Muscle layer of colon (tissue), 2 donors: ENCODE data around the gene LHFPL3.

ENCODE experiments used
- H3K27ac ChIP-seq: one replicate; pipeline ENCODE4 v1.7.0; 2013; ENCODE audit warnings: low read depth, mild to moderate bottlenecking, low read length, moderate library complexity
- H3K27me3 ChIP-seq, 2 donors: one replicate each; pipeline ENCODE4 v1.7.0; 2013; ENCODE audit warnings: low read length in 2 of 2, mild to moderate bottlenecking in 2 of 2; ENCODE audit not compliant: insufficient read depth in 2 of 2, control insufficient read depth in 1 of 2
- H3K36me3 ChIP-seq: one replicate; pipeline ENCODE4 v1.7.0; 2013; ENCODE audit warnings: mild to moderate bottlenecking, low read length; ENCODE audit not compliant: insufficient read depth
- H3K4me1 ChIP-seq: one replicate; pipeline ENCODE4 v1.7.0; 2013; ENCODE audit warnings: mild to moderate bottlenecking, low read length; ENCODE audit not compliant: insufficient read depth
- H3K4me3 ChIP-seq, 2 donors: one replicate each; pipeline ENCODE4 v1.7.0; 2013; ENCODE audit warnings: low read length in 2 of 2, low read depth in 1 of 2, mild to moderate bottlenecking in 1 of 2, moderate library complexity in 1 of 2
- H3K9ac ChIP-seq: one replicate; pipeline ENCODE4 v1.7.0; 2013; ENCODE audit warnings: low read length
- H3K9me3 ChIP-seq: one replicate; pipeline ENCODE4 v1.7.0; 2013; ENCODE audit warnings: mild to moderate bottlenecking, low read length
- donor health status: abdominal sarcoma.
- donor health status: Adenocarcinoma of cecum.

LHFPL3 gene

DNA sequence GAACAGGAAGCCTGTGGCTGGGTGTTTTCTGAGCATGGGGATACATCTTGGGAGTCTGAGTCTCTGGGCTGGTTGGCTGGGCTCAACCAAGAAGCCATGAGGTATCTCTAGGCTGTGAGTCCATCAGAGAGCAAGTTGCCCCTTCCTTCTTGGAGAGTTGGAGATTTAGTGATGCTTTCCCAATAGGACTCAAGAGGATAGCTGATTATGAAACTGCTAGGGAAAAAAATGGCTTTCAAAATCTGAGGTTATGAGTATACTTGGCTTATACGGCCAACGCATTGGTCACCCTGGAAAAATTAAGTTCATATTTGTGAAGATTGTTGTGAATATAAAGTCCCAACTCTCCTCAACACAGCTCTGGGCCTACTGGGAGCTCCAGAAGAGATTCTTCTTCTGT is 522.9 kb downstream of the LHFPL3 start:
- H3K4me1 ChIP-seq, result no peaks in the 10 kb centered on the region
- H3K27ac ChIP-seq, result no peak overlapping the region
- H3K36me3 ChIP-seq, result no peaks in the 10 kb centered on the region
- H3K9ac ChIP-seq, result no peak overlapping the region
- H3K27me3 ChIP-seq, result no peaks in the 10 kb centered on the region
- no peak overlapping the region for H3K4me3 ChIP-seq
- H3K9me3 ChIP-seq, result no peaks in the 10 kb centered on the region

DNA sequence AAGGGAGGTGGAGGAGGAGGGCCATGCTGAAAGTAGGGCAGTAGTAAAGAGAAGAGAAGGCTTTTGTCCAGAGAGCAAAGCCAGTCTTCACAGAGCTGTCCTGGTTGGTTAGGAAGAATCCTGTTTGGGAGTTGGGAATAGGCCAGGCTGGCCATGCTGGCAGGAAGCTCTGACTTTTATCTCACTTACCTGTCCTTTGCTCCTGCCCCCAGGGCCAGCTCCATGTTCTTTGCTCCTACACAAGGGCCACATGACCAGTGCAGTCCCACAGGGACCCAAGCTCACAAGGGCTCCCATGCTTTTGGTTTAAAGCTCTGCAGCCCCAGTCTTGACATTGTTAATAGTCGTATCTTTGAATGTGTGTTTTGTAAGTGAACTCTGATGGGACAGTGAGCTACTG is 524.0 kb downstream of the LHFPL3 start:
- Histone ChIP-seq H3K4me3 (no peak overlapping the region), H3K27ac (no peak overlapping the region), H3K9ac (no peak overlapping the region), H3K36me3 (no peaks in the 10 kb centered on the region), H3K9me3 (no peaks in the 10 kb centered on the region), H3K4me1 (no peaks in the 10 kb centered on the region), H3K27me3 (no peaks in the 10 kb centered on the region)

DNA sequence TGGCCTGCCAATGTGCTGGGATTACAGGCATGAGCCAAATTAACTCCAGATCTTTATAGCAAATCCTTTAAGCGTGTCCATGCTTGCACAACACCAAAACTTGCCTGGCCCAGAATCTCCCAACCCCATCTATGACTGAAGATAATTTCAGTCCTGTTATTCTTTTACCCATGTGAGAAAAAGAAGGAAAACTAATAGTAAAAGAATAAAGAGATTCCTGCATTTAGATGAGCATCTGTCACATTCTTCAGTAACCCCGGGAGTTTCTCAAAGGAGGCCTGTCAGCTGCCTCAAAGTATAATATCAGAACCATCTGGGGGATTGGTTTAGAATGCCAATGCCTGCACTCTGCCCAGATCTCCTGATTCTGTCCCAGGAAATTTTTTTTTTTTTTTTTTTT is 527.5 kb downstream of the LHFPL3 start:
- no peak overlapping the region for H3K9ac ChIP-seq
- no peaks in the 10 kb centered on the region for H3K27me3 ChIP-seq
- H3K4me3 ChIP-seq, result no peak overlapping the region
- H3K36me3 ChIP-seq, result no peaks in the 10 kb centered on the region
- H3K9me3 ChIP-seq, result no peaks in the 10 kb centered on the region
- H3K4me1 ChIP-seq, result no peaks in the 10 kb centered on the region
- no peak overlapping the region for H3K27ac ChIP-seq

DNA sequence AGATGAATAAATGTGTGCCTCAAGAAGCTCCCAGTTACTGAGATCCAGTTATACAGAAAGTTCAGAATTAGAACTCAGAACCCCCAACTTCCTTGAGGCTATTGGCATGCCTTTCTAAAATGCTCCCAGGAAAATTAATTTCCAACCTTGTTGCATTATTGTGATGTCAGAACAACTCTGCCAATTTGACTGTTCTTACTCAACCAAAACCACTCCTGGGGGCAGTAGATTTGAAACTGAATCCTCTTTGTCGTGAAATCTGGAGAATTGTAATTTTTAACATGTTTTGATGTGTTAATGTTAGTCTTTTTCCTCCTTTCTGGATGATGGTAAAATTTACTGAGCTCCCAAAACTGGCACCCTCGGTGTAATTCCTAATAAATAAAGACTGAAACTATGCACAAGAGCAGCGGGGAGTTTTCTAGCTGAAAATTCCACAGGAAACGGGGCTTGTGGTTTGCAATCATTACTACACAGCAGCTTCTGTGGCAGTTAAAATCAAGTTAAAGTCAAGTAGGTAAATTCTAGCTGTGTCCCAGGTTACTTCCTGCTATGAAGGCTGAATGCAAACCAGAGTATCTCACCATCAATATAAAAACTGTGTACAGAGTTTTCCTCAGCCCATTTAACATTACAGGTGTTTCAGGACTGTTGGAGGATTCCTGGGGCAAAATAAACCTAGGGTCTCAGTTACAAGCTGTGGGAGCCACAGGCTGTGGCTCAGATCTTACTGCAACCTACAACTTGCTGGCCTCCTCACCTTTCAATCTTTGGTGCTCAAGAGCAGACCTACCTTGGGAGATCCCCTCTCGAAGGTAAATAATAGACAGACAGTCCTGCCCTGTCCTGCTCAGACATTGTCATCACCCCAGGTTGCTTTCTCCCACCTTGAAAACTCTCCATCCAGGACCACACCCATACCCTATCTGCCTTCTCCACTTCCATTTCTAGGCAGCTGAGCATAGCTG is 529.3 kb downstream of the LHFPL3 start:
- Histone ChIP-seq H3K9ac (no peak overlapping the region), H3K36me3 (no peaks in the 10 kb centered on the region), H3K27me3 (no peaks in the 10 kb centered on the region), H3K4me3 (no peak overlapping the region), H3K9me3 (no peaks in the 10 kb centered on the region), H3K27ac (no peak overlapping the region), H3K4me1 (no peaks in the 10 kb centered on the region)

DNA sequence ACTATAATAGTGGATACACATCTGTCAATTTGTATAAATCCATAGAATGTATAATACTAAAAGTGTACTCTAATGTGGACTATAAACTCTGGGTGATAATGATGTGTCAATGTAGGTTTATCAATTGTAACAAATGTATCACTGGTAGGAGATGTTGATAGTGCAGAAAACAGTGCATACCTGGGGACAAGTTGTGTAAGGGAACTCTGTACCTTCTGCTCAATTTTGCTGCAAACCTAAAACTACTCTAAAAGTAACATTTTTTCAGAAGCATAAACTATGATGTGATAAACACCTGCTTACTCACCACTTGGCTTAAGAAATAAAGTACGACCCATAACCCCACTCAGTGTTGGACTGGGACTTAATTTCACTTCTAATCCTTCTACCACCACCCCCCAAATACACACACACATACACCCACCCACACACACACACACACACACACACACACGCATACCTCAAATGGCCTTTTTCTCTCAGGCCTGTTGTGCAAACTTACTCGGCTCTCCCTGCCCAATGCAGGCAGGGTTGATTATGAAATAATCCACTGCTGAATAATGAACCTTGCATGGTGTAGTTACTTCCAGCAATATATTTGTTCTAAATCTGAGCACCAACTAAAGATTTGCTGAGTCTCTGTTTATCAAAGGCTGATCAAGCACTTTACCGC is 531.5 kb downstream of the LHFPL3 start:
- Histone ChIP-seq H3K4me3 (no peak overlapping the region), H3K4me1 (no peaks in the 10 kb centered on the region), H3K9ac (no peak overlapping the region), H3K27ac (no peak overlapping the region), H3K36me3 (no peaks in the 10 kb centered on the region), H3K9me3 (no peaks in the 10 kb centered on the region), H3K27me3 (no peaks in the 10 kb centered on the region)

DNA sequence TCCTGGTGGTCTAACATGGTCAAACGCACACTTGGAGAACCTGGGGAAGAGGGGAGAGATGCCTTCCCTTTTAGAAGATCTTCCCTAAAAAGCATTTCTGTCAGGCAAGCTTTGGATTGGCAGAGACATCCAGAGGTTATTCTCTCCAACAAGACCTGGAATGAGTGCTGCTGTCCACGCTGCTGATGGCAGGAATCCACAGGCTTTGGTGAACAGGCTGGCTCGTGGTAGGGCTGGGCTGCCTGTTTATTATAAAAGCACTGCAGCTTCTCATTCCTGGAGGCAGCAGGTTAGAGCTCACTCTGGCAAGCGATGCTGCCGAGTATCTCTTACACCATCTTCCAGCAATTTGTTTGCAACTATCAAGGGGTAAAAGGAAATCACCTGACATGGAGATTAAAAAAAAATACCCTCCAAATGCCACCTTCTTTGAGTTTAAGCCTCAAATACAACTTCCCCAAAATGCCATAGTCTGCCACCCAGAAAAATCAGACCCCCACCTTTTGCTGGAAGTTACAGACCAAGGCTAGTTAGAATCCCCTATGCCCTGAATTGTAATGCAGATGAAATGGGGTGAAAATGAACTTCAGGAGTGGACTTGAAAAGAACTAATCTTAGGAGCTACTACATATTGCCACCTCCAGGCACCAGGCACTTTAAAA is 533.5 kb downstream of the LHFPL3 start:
- Histone ChIP-seq H3K4me1 (no peaks in the 10 kb centered on the region), H3K27me3 (no peaks in the 10 kb centered on the region), H3K9me3 (no peaks in the 10 kb centered on the region), H3K4me3 (no peak overlapping the region), H3K27ac (no peak overlapping the region), H3K9ac (no peak overlapping the region), H3K36me3 (no peaks in the 10 kb centered on the region)

DNA sequence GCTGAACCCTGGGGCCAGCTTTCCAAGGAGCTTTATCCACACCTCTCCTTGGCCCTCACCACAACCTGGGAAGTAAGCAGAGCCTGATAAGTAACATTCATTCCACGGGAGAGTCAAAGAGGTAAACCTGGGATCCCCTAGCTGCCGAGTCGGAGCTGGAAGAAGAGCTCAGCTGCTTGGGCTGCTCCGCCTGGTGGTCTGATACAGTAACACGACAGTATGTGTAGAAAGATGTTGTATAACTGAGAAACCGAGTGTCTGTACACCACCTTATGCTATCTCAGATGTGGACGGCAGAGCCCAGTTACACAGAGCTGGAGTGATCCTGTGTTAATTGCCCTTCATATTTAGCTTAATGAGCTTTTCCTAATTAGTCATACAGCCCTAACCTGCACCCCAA is 534.3 kb downstream of the LHFPL3 start:
- no peak overlapping the region for H3K27ac ChIP-seq
- H3K9me3 ChIP-seq, result no peaks in the 10 kb centered on the region
- no peaks in the 10 kb centered on the region for H3K4me1 ChIP-seq
- no peaks in the 10 kb centered on the region for H3K27me3 ChIP-seq
- no peak overlapping the region for H3K4me3 ChIP-seq
- H3K36me3 ChIP-seq, result no peaks in the 10 kb centered on the region
- H3K9ac ChIP-seq, result no peak overlapping the region

DNA sequence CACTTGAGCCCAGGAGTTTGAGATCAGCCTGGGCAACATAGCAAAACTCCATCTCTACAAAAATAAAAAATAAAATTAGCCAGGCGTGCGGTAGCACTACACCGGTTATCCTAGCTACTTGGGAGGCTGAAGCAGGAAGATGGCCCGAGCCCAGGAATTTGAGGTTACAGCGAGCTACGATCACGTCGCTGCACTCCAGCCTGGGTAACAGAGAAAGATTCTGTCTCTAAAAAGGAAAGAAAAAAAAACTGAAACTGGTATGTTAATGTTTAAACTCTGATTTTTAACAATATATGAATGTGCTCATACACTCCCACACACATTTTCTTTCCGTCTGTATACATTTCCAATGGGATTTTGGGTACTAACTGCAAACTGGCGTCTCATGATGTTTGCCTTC is 545.0 kb downstream of the LHFPL3 start:
- H3K4me1 ChIP-seq, result peaks cover 4% of the 10 kb centered on the region
- H3K27ac ChIP-seq, result no peak overlapping the region
- no peaks in the 10 kb centered on the region for H3K9me3 ChIP-seq
- H3K27me3 ChIP-seq, result no peaks in the 10 kb centered on the region
- H3K4me3 ChIP-seq, result no peak overlapping the region
- H3K36me3 ChIP-seq, result no peaks in the 10 kb centered on the region
- no peak overlapping the region for H3K9ac ChIP-seq

DNA sequence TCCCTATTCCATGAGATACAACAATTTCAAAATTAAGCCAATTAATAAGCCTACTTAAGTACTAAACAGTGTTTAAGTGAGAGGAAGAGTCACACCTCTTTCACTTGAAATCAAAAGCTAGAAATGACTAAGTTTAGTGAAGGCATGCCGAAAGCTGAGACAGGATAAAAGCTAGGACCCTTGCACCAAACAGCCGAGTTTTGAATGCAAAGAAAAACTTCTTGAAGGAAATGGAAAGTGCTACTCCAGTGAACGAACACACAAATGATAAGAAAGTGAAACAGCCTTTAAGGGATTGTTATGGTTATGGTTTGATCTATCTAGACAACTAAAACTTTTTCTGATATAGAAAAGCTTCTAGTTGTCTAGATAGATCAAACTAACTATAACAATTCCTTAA is 550.2 kb downstream of the LHFPL3 start:
- peaks cover 13% of the 10 kb centered on the region for H3K4me1 ChIP-seq
- no peaks in the 10 kb centered on the region for H3K27me3 ChIP-seq
- no peaks in the 10 kb centered on the region for H3K9me3 ChIP-seq
- H3K9ac ChIP-seq, result no peak overlapping the region
- no peak overlapping the region for H3K4me3 ChIP-seq
- H3K27ac ChIP-seq, result no peak overlapping the region
- no peaks in the 10 kb centered on the region for H3K36me3 ChIP-seq

DNA sequence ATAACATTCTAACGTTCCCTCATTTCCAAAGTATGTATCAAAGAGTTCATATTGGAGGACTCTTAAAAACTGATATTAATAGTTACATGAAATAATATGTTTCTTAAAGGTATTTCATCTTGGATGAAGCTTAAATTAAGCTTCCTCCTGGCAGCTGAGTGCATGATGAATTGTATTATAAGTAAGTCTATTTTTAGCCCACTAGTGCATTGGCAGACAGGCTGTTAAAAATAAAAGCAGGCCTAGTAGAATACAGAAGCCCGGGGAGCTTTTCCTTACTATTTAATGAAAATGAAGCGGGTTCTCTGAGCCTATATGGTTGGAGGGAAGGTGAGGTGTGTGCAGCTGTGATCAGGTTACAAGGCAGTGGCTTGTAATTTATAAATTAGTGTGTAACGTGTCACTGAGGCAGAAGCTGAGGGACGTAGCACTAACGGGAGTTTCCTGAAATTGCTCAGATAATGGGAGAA is 554.9 kb downstream of the LHFPL3 start:
- H3K4me1 ChIP-seq, result peaks cover 19% of the 10 kb centered on the region
- H3K4me3 ChIP-seq, result no peak overlapping the region
- H3K27ac ChIP-seq, result peak overlapping the region; percentile 37
- H3K9me3 ChIP-seq, result no peaks in the 10 kb centered on the region
- H3K36me3 ChIP-seq, result no peaks in the 10 kb centered on the region
- H3K27me3 ChIP-seq, result no peaks in the 10 kb centered on the region
- no peak overlapping the region for H3K9ac ChIP-seq

DNA sequence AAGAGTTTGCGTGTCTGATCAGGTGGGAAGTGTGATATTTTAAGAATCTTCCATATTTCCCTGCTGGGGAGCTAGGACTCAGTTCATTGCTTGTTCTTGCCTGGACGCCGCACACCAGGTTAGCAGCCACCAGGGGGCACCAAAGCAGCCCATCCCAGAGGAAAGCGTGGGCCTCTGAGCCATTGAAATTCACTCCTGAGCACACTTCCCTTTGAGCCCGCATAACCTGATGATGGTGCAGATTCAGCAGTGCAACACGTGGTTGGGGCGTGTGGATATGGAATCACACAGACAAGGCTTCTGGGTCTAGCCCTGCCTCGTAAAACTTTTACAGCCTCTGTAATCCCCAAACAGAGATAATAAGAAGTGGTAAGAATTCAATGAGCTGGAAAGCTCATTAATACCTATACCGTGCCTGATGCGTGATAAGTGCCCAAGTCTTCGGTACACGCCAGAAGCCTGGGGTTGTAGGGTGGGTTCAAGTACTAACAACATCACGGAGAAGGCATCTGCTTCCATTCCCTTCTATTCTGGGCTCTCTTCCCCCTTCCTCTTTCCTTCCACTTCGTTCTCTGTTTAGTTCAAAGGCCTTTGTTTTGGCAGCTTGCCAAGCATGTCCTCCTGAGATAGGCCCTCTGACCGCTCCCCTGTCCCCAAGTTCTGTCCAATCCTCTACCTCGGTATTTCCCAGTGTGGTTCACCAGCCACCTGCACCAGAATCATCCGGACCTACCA is 555.5 kb downstream of the LHFPL3 start:
- Histone ChIP-seq H3K4me1 (peaks cover 19% of the 10 kb centered on the region), H3K9me3 (no peaks in the 10 kb centered on the region), H3K4me3 (peak overlapping the region in 1 of 2 donors; percentile 36), H3K9ac (no peak overlapping the region), H3K27me3 (no peaks in the 10 kb centered on the region), H3K27ac (no peak overlapping the region), H3K36me3 (no peaks in the 10 kb centered on the region)
